HG02884 (cell line): ENCODE data around the gene LEO1.
"Not testable (repeated sequence)": the region's sequence is repeated elsewhere in the genome, so short reads cannot be mapped to it uniquely, and the experiment has no call there.

ENCODE experiments used
- ATAC-seq: cut with Tn5 transposase; IDR thresholded peaks from one replicate; pipeline ENCODE4 v1.9.1; 2021; ENCODE audit warnings: mild to moderate bottlenecking, moderate library complexity; ENCODE audit not compliant: unreplicated experiment

LEO1 gene

GRCh38 chr15:52004806-52005205, 33.2 kb upstream of the LEO1 start:
- no peak for ATAC-seq

GRCh38 chr15:52003710-52004109, 32.1 kb upstream of the LEO1 start:
- ATAC-seq = no peak

- not testable (repeated sequence) for ATAC-seq
Observed at GRCh38 chr15:52003089-52003488, 31.5 kb upstream of the LEO1 start.

GRCh38 chr15:52002351-52002750, 30.8 kb upstream of the LEO1 start:
- ATAC-seq = no peak

- ATAC-seq = no peak
Observed at GRCh38 chr15:51992953-51993352, 21.4 kb upstream of the LEO1 start.

- no peak for ATAC-seq
Observed at GRCh38 chr15:51991141-51991540, 19.6 kb upstream of the LEO1 start.

- ATAC-seq = no peak
Observed at GRCh38 chr15:51982770-51983103, 11.2 kb upstream of the LEO1 start.

GRCh38 chr15:51982013-51982769, 10.6 kb upstream of the LEO1 start:
- peak; percentile 89 for ATAC-seq

GRCh38 chr15:51973775-51974174, 2.2 kb upstream of the LEO1 start:
- no peak for ATAC-seq

- no peak for ATAC-seq
Observed at GRCh38 chr15:51973220-51973619, 1.6 kb upstream of the LEO1 start.

GRCh38 chr15:51971032-51971374, 575 bp downstream of the LEO1 start:
- ATAC-seq = peak; percentile 8

- ATAC-seq = no peak
Observed at GRCh38 chr15:51970132-51970817, 1.3 kb downstream of the LEO1 start.

GRCh38 chr15:51969728-51970127, 1.9 kb downstream of the LEO1 start:
- no peak for ATAC-seq

GRCh38 chr15:51967583-51967982, 4.0 kb downstream of the LEO1 start:
- ATAC-seq = no peak

GRCh38 chr15:51966192-51966591, 5.4 kb downstream of the LEO1 start:
- no peak for ATAC-seq

- ATAC-seq = no peak
Observed at GRCh38 chr15:51965691-51966090, 5.9 kb downstream of the LEO1 start.

- ATAC-seq = no peak
Observed at GRCh38 chr15:51955504-51955903, 16.1 kb downstream of the LEO1 start.

- no peak for ATAC-seq
Observed at GRCh38 chr15:51952805-51953204, 18.8 kb downstream of the LEO1 start.

- no peak for ATAC-seq
Observed at GRCh38 chr15:51947124-51947523, 24.5 kb downstream of the LEO1 start.

- ATAC-seq = no peak
Observed at GRCh38 chr15:51939216-51939615, 32.4 kb downstream of the LEO1 start.

GRCh38 chr15:51938286-51938685, 33.3 kb downstream of the LEO1 start:
- no peak for ATAC-seq

GRCh38 chr15:51936105-51936478, 35.5 kb downstream of the LEO1 start:
- no peak for ATAC-seq
